ENCODE measurements around the gene ARAP3. TPM values are rescaled to one million over a fixed set of nuclear protein-coding genes. Genes with fewer than 3 reads are reported as not detected.

The ARAP3 gene
- total RNA-seq, 1 donor, result 6.2 TPM

- H3K4me3 ChIP-seq (ENCODE audit: low read depth, low read length), result no peak overlapping the region
- TF ChIP-seq CTCF (IDR thresholded peaks at IDR 0.05; ENCODE audit: insufficient read depth, low read length), result no peak
- no peak for DNase-seq (ENCODE audit: low read depth)
Measured at GRCh38 chr5:141672841-141673813, 8.9 kb downstream of the ARAP3 start.

GRCh38 chr5:141672071-141672840 lies 9.8 kb downstream of the ARAP3 start:
- DNase-seq (ENCODE audit: low read depth), result no peak
- TF ChIP-seq CTCF (IDR thresholded peaks at IDR 0.05; ENCODE audit: insufficient read depth, low read length), result no peak

DNA sequence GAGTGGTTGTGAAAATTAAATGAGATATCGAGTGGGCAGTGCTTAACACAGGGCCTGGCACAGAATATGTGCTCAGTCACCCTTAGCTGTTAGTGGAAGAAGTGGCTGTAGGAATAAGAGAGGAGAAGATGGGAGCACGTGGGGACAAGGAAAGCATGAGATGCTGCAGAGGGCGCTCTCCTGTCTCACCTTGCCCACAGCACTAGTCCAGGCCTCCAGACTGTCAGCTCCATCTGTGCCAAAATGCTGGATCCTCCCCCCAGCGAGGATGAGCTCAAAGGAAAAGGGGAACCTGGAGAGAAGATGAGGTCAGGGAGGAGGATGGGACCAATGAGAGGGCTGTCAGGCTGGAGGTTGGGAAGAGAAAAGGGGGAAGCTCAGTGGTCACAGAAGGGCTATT lies 12.5 kb downstream of the ARAP3 start:
- H3K4me3 ChIP-seq (ENCODE audit: low read depth, low read length), result no peak overlapping the region
- no peak for DNase-seq (ENCODE audit: low read depth)
- no peak for TF ChIP-seq CTCF (IDR thresholded peaks at IDR 0.05; ENCODE audit: insufficient read depth, low read length)

More at GRCh38 chr5:141672071-141672840, 9.8 kb downstream of the ARAP3 start:
- H3K4me3 ChIP-seq (ENCODE audit: low read depth, low read length), result no peak overlapping the region

DNA sequence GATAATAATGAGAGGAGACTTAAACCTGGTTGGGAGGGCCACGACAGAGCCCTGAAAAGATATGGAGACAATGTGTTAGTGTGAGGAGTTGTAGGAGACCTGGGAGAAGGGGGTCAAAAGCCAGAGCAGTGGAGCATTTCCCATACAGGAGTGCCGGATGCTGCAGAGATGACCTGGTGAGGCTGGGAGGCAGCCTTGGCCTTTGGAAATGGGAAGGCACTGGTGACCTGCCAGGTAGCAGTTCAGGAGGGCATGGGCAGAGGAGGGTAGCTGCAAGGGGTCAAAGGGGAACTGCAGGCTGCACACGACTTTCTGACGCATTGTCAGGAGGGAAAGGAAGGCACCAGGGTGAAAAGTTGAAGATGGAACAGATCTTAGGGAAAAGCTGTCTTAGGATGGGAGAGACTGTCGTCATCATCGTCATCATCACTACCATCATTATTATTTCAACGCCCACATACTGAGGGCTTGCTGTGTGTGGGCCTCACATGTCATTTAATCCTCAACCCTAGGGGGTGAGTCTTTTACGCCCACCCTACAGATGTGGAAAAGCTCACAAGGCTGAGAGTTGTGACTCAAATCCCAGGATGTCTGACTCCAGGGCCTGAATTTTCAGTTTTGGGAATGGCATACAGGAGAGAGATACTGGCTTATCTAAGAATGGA lies 13.3 kb downstream of the ARAP3 start:
- DNase-seq (ENCODE audit: low read depth), result no peak
- no peak for TF ChIP-seq CTCF (IDR thresholded peaks at IDR 0.05; ENCODE audit: insufficient read depth, low read length)
- H3K4me3 ChIP-seq (ENCODE audit: low read depth, low read length), result no peak overlapping the region

DNA sequence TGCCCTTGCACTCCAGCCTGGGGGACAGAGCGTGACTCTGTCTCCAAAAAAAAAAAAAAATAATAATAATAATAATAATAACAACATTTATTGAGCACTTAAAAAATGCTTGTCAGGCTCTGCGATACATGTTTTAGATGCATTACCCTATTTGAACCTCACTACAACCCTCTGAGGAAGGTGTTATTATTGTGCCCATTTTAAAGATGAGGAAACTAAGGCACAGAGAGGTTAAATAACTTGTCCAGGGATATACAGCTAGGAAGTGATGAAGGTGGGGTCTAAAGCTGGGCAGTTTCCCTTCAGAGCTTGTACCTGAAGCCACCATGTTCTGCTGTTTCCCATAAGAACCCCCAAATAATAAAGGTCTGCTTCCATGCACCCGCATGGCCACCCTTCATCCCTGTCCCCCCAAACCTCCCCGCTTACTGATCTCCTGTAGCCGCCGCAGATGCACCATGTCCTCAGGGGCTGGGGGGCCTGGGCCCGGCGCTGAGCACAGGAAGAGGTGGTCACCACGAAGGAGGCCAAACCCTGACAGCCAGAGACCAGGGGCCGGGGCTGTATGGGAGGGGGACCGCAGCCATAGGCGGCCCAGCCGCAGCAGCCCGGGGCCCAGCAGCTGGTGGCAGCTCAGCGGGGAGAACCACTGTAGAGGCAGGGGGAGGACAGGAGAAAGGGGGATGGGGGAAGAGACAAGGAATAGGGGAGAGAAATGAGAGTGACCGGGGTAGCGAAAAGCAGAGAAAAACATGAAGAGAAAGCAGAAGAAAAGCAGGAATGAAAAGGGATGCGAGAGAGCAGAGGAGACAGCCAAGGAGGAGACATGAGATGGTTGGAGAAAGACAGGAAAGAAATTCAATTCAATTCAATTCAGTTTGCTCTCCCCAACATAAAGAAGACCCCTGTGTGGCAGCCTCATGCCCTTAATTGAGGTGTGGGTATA lies 15.8 kb downstream of the ARAP3 start:
- H3K4me3 ChIP-seq (ENCODE audit: low read depth, low read length), result no peak overlapping the region
- no peak for TF ChIP-seq CTCF (IDR thresholded peaks at IDR 0.05; ENCODE audit: insufficient read depth, low read length)
- DNase-seq (ENCODE audit: low read depth), result no peak
